Ascending aorta (tissue), 2 donors: ENCODE data around the gene FAM181A. TPM values are rescaled to one million over a fixed set of nuclear protein-coding genes. Genes with fewer than 3 reads are reported as not detected.

ENCODE experiments used
- DNase-seq, 2 donors: peaks; one replicate each; pipeline ENCODE4 v3.0.0-alpha.2; 2019; ENCODE audit warnings: low spot score in 2 of 2
- H3K27ac ChIP-seq, 2 donors: fragments of 200-600 bp; sonication (generic); one replicate each; pipeline ENCODE4 v1.5.1; 2016 to 2017; ENCODE audit warnings: mild to moderate bottlenecking in 1 of 2
- H3K27me3 ChIP-seq: fragments of 200-600 bp; sonication (generic); one replicate; pipeline ENCODE4 v1.5.1; 2017
- H3K36me3 ChIP-seq, 2 donors: fragments of 200-600 bp; sonication (generic); one replicate each; pipeline ENCODE4 v1.5.1; 2016
- H3K4me1 ChIP-seq, 2 donors: fragments of 200-600 bp; sonication (generic); one replicate each; pipeline ENCODE4 v1.5.1; 2016 to 2017; ENCODE audit warnings: mild to moderate bottlenecking in 1 of 2
- H3K4me3 ChIP-seq, 2 donors: fragments of 200-600 bp; sonication (generic); one replicate each; pipeline ENCODE4 v1.5.1; 2016 to 2017; ENCODE audit warnings: mild to moderate bottlenecking in 1 of 2
- H3K9me3 ChIP-seq, 2 donors: fragments of 200-600 bp; sonication (generic); one replicate each; pipeline ENCODE4 v1.5.1; 2016
- CTCF ChIP-seq, 3 experiments: fragments of 200-600 bp in 2 of 3; fragments of 450-650 bp in 1 of 3; sonication (generic) in 2 of 3; IDR thresholded peaks; one replicate each; pipeline ENCODE4 v1.5.1; 2016 to 2019; ENCODE audit warnings: antibody characterized with exemption in 3 of 3, mild to moderate bottlenecking in 1 of 3, moderate library complexity in 1 of 3
- intact Hi-C: fragments of 100-400 bp; cut with DNase I; formaldehyde crosslinking; loops from one replicate; pipeline ENCODE4 v1.15.1; 2023
- total RNA-seq: library from RNA; depleted of rRNA; stranded (reverse); fragments of >200 nt; gene quantifications from one replicate; pipeline ENCODE4 v1.1.0, GENCODE V29; 2016

FAM181A gene
- total RNA-seq, 1 donor from 2014 or later: not detected

GRCh38 chr14:93923626-93924025 is 3.5 kb upstream of the FAM181A start:
- intact Hi-C loops: no loop called here
- no peak overlapping the region for H3K27ac ChIP-seq

GRCh38 chr14:93924592-93925355 is 2.4 kb upstream of the FAM181A start:
- no peak for TF ChIP-seq CTCF (IDR thresholded peaks at IDR 0.05)
- Histone ChIP-seq H3K27ac (no peak overlapping the region), H3K9me3 (no peaks in the 10 kb centered on the region), H3K4me1 (no peaks in the 10 kb centered on the region), H3K4me3 (no peak overlapping the region), H3K36me3 (no peaks in the 10 kb centered on the region), H3K27me3 (no peaks in the 10 kb centered on the region)
- DNase-seq: no peak
- intact Hi-C loops: no loop called here

More at GRCh38 chr14:93923626-93924025, 3.5 kb upstream of the FAM181A start:
- Histone ChIP-seq H3K27me3 (no peaks in the 10 kb centered on the region), H3K9me3 (no peaks in the 10 kb centered on the region), H3K36me3 (no peaks in the 10 kb centered on the region), H3K4me3 (no peak overlapping the region), H3K4me1 (no peaks in the 10 kb centered on the region)
- DNase-seq: no peak
- no peak for TF ChIP-seq CTCF (IDR thresholded peaks at IDR 0.05)

GRCh38 chr14:93925374-93925895 is 1.7 kb upstream of the FAM181A start:
- Histone ChIP-seq H3K4me1 (no peaks in the 10 kb centered on the region), H3K27me3 (no peaks in the 10 kb centered on the region), H3K27ac (no peak overlapping the region), H3K9me3 (no peaks in the 10 kb centered on the region), H3K4me3 (no peak overlapping the region), H3K36me3 (peaks cover 0 to 5% of the 10 kb centered on the region in 2 donors)
- no peak for DNase-seq
- intact Hi-C loops: no loop called here
- TF ChIP-seq CTCF (IDR thresholded peaks at IDR 0.05): no peak

- intact Hi-C loops: no loop called here
Observed at GRCh38 chr14:93926245-93926872, 785 bp upstream of the FAM181A start.

GRCh38 chr14:93927800-93928145 is 629 bp downstream of the FAM181A start:
- Histone ChIP-seq H3K4me3 (no peak overlapping the region), H3K9me3 (no peaks in the 10 kb centered on the region), H3K4me1 (no peaks in the 10 kb centered on the region), H3K27me3 (no peaks in the 10 kb centered on the region), H3K27ac (no peak overlapping the region), H3K36me3 (peaks cover 4 to 15% of the 10 kb centered on the region in 2 donors)
- intact Hi-C loops: no loop called here
- no peak for TF ChIP-seq CTCF (IDR thresholded peaks at IDR 0.05)
- DNase-seq: no peak

More at GRCh38 chr14:93926245-93926872, 785 bp upstream of the FAM181A start:
- Histone ChIP-seq H3K36me3 (peaks cover 0 to 9% of the 10 kb centered on the region in 2 donors), H3K27me3 (no peaks in the 10 kb centered on the region), H3K9me3 (no peaks in the 10 kb centered on the region), H3K4me3 (no peak overlapping the region), H3K4me1 (no peaks in the 10 kb centered on the region), H3K27ac (no peak overlapping the region)
- TF ChIP-seq CTCF (IDR thresholded peaks at IDR 0.05): no peak
- no peak for DNase-seq
